MV-4-11 (cell line): Measurements from ENCODE around the gene NT5DC1.

Source experiments
- DNase-seq: peaks from one replicate; lab custom pipeline; 2025; lab: John Stamatoyannopoulos, UW

The NT5DC1 gene

GRCh38 chr6:116246089-116246488, 145.4 kb downstream of the NT5DC1 start:
- DNase-seq, result no peak

GRCh38 chr6:116247285-116247684, 146.6 kb downstream of the NT5DC1 start:
- DNase-seq, result peak; percentile 1

GRCh38 chr6:116248577-116248976, 147.9 kb downstream of the NT5DC1 start:
- DNase-seq, result no peak

- DNase-seq, result no peak
These were observed 151.1 kb downstream of the NT5DC1 start for GRCh38 chr6:116251568-116252384.

GRCh38 chr6:116253188-116253504, 152.5 kb downstream of the NT5DC1 start:
- DNase-seq, result no peak

- DNase-seq, result peak; percentile 88
These were observed 153.0 kb downstream of the NT5DC1 start, which contains the start of gene TSPYL4 for GRCh38 chr6:116253505-116254296. Gene TSPYL4 (minus strand): TSS chr6:116254075. CDS start chr6:116254008, 67 bp downstream.

GRCh38 chr6:116254297-116255056, 153.8 kb downstream of the NT5DC1 start:
- no peak for DNase-seq

GRCh38 chr6:116255246-116255800, 154.7 kb downstream of the NT5DC1 start:
- DNase-seq, result no peak

GRCh38 chr6:116256694-116257093, 156.0 kb downstream of the NT5DC1 start:
- no peak for DNase-seq

- no peak for DNase-seq
These were observed 157.9 kb downstream of the NT5DC1 start for GRCh38 chr6:116258520-116258919.

GRCh38 chr6:116263353-116263752, 162.7 kb downstream of the NT5DC1 start:
- DNase-seq, result no peak

- no peak for DNase-seq
These were observed 164.6 kb downstream of the NT5DC1 start for GRCh38 chr6:116265041-116265829.

- DNase-seq, result no peak
These were observed 166.2 kb downstream of the NT5DC1 start for GRCh38 chr6:116266803-116267202.

- peak; percentile 12 for DNase-seq
These were observed 167.4 kb downstream of the NT5DC1 start for GRCh38 chr6:116267836-116268588.

GRCh38 chr6:116268589-116269293, 168.1 kb downstream of the NT5DC1 start:
- DNase-seq, result peak; percentile 79

- DNase-seq, result no peak
These were observed 170.6 kb downstream of the NT5DC1 start for GRCh38 chr6:116271149-116271708.

GRCh38 chr6:116277124-116277523, 176.5 kb downstream of the NT5DC1 start:
- no peak for DNase-seq

- no peak for DNase-seq
These were observed 177.8 kb downstream of the NT5DC1 start for GRCh38 chr6:116278481-116278829.

GRCh38 chr6:116278854-116279231, 178.2 kb downstream of the NT5DC1 start:
- DNase-seq, result no peak
